Measurements from ENCODE around the gene SLC5A2.

SLC5A2 gene

GRCh38 chr16:31508706-31509195 lies 25.8 kb downstream of the SLC5A2 start:
- DNase-seq = no peak

GRCh38 chr16:31513126-31513525 lies 30.2 kb downstream of the SLC5A2 start:
- Histone ChIP-seq H3K9me3 (ENCODE audit: insufficient read depth, low read length, severe bottlenecking) (no peaks in the 10 kb centered on the region), H3K4me3 (ENCODE audit: low read depth in 1 of 2, low read length in 2 of 2) (no peak overlapping the region), H2AFZ (ENCODE audit: low read depth, low read length) (no peak overlapping the region), H3K36me3 (ENCODE audit: insufficient read depth, low read length) (no peaks in the 10 kb centered on the region; the same call in 1 of the 2 replicates), H3K4me2 (ENCODE audit: insufficient read depth, low read length) (no peak overlapping the region), H3K4me1 (ENCODE audit: insufficient read depth, low read length) (peaks cover 14% of the 10 kb centered on the region), H3K9ac (ENCODE audit: low read depth, low read length) (no peak overlapping the region), H3K27me3 (ENCODE audit: insufficient read depth, low read length, poor library complexity) (no peaks in the 10 kb centered on the region), H3K27ac (ENCODE audit: low read length) (no peak overlapping the region), H4K20me1 (ENCODE audit: insufficient read depth, low read length) (no peaks in the 10 kb centered on the region), H3K79me2 (ENCODE audit: insufficient read depth, low read length) (peaks cover 11% of the 10 kb centered on the region)
- ATAC-seq (ENCODE audit: insufficient read depth, low read depth) (no peak), DNase-seq (no peak)
- TF ChIP-seq CTCF (IDR thresholded peaks at IDR 0.05; ENCODE audit: borderline replicate concordance, extremely low read depth, low read length, poor library complexity, severe bottlenecking) (no peak), EZH2 (IDR thresholded peaks at IDR 0.05; ENCODE audit: borderline replicate concordance, low read depth, low read length, severe bottlenecking) (no peak)

More at GRCh38 chr16:31508706-31509195, 25.8 kb downstream of the SLC5A2 start:
- TF ChIP-seq CTCF (IDR thresholded peaks at IDR 0.05; ENCODE audit: borderline replicate concordance, extremely low read depth, low read length, poor library complexity, severe bottlenecking) (no peak), EZH2 (IDR thresholded peaks at IDR 0.05; ENCODE audit: borderline replicate concordance, low read depth, low read length, severe bottlenecking) (no peak)
- no peaks in the 10 kb centered on the region for H3K9me3 ChIP-seq (ENCODE audit: insufficient read depth, low read length, severe bottlenecking)
- peaks cover 32% of the 10 kb centered on the region for H3K79me2 ChIP-seq (ENCODE audit: insufficient read depth, low read length)
- peaks cover 34% of the 10 kb centered on the region for H3K4me1 ChIP-seq (ENCODE audit: insufficient read depth, low read length)
- no peaks in the 10 kb centered on the region for H4K20me1 ChIP-seq (ENCODE audit: insufficient read depth, low read length)
- peak overlapping the region; percentile 88 to 89 for H3K4me3 ChIP-seq (ENCODE audit: low read depth in 1 of 2, low read length in 2 of 2)
- H3K4me2 ChIP-seq (ENCODE audit: insufficient read depth, low read length) = peak overlapping the region; percentile 92
- ATAC-seq (ENCODE audit: insufficient read depth, low read depth) = no peak
- peak overlapping the region; percentile 88 for H3K27ac ChIP-seq (ENCODE audit: low read length)
- no peaks in the 10 kb centered on the region for H3K27me3 ChIP-seq (ENCODE audit: insufficient read depth, low read length, poor library complexity)
- peak overlapping the region; percentile 85 for H3K9ac ChIP-seq (ENCODE audit: low read depth, low read length)
- peaks cover 22% of the 10 kb centered on the region for H3K36me3 ChIP-seq (ENCODE audit: insufficient read depth, low read length)
- H2AFZ ChIP-seq (ENCODE audit: low read depth, low read length) = peak overlapping the region; percentile 72

GRCh38 chr16:31513884-31514283 lies 31.0 kb downstream of the SLC5A2 start:
- Histone ChIP-seq H4K20me1 (ENCODE audit: insufficient read depth, low read length) (no peaks in the 10 kb centered on the region), H3K4me1 (ENCODE audit: insufficient read depth, low read length) (peaks cover 12% of the 10 kb centered on the region), H3K4me2 (ENCODE audit: insufficient read depth, low read length) (no peak overlapping the region), H3K4me3 (ENCODE audit: low read depth in 1 of 2, low read length in 2 of 2) (no peak overlapping the region), H3K27me3 (ENCODE audit: insufficient read depth, low read length, poor library complexity) (no peaks in the 10 kb centered on the region), H3K9ac (ENCODE audit: low read depth, low read length) (no peak overlapping the region), H3K9me3 (ENCODE audit: insufficient read depth, low read length, severe bottlenecking) (no peaks in the 10 kb centered on the region), H3K79me2 (ENCODE audit: insufficient read depth, low read length) (peaks cover 4% of the 10 kb centered on the region), H3K36me3 (ENCODE audit: insufficient read depth, low read length) (no peaks in the 10 kb centered on the region), H2AFZ (ENCODE audit: low read depth, low read length) (no peak overlapping the region), H3K27ac (ENCODE audit: low read length) (no peak overlapping the region)
- ATAC-seq (ENCODE audit: insufficient read depth, low read depth) (no peak), DNase-seq (no peak)
- TF ChIP-seq EZH2 (IDR thresholded peaks at IDR 0.05; ENCODE audit: borderline replicate concordance, low read depth, low read length, severe bottlenecking) (no peak), CTCF (IDR thresholded peaks at IDR 0.05; ENCODE audit: borderline replicate concordance, extremely low read depth, low read length, poor library complexity, severe bottlenecking) (no peak)

Measured in DND-41 (cell line).